Upper lobe of left lung (tissue), 4 donors: ENCODE results near the gene ANK3.

ENCODE experiments used
- EP300 ChIP-seq, 4 donors: sonication (generic); formaldehyde crosslinking; IDR thresholded peaks; one replicate each; pipeline ENCODE4 v1.5.1; 2017; ENCODE audit warnings: antibody characterized with exemption in 4 of 4, control low read depth in 2 of 4
- TF ChIP-seq, protein P1 (sequence below), 6 experiments: fragments of 450-650 bp in 4 of 6; fragments of 200-600 bp in 2 of 6; sonication (generic) in 2 of 6; IDR thresholded peaks; one replicate each; pipeline ENCODE4 v1.5.1; 2016 to 2019; ENCODE audit warnings: antibody characterized with exemption in 6 of 6

DNA sequence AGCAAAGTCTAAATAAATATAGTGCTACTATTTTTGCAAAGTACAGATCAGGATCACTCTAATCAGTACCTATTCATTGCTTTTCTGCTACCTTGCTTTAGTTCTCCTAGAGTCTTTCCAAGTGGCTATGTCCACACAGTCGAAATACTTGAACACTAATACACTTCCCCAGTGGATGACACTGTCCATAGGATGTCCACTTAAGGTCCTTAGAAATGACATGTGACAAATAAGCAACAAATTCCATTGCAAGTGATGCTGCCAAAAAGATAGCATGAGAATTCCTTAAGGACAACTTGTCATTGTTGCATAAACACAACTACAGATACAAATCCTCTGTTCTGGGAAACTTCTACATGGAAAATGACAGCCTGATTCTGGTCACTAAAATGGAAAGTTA, 93.6 kb downstream of the ANK3 start:
- TF ChIP-seq, protein P1, sequence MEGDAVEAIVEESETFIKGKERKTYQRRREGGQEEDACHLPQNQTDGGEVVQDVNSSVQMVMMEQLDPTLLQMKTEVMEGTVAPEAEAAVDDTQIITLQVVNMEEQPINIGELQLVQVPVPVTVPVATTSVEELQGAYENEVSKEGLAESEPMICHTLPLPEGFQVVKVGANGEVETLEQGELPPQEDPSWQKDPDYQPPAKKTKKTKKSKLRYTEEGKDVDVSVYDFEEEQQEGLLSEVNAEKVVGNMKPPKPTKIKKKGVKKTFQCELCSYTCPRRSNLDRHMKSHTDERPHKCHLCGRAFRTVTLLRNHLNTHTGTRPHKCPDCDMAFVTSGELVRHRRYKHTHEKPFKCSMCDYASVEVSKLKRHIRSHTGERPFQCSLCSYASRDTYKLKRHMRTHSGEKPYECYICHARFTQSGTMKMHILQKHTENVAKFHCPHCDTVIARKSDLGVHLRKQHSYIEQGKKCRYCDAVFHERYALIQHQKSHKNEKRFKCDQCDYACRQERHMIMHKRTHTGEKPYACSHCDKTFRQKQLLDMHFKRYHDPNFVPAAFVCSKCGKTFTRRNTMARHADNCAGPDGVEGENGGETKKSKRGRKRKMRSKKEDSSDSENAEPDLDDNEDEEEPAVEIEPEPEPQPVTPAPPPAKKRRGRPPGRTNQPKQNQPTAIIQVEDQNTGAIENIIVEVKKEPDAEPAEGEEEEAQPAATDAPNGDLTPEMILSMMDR (IDR thresholded peaks at IDR 0.05), result no peak
- peak in 1 of 4 donors; percentile 6 for TF ChIP-seq EP300 (IDR thresholded peaks at IDR 0.05)
